PC-3 (cell line): Measurements from ENCODE around the gene ACOT11.

Experiments used
- CTCF ChIP-seq: fragments of 300-600 bp; sonication (generic); conservative IDR thresholded peaks from 2 replicates; pipeline ENCODE4 v1.5.1; 2017; ENCODE audit warnings: antibody characterized with exemption, low read depth, mild to moderate bottlenecking, low read length
- EZH2phosphoT487 ChIP-seq: fragments of 300-600 bp; sonication (generic); IDR thresholded peaks from 2 replicates; pipeline ENCODE4 v1.6.1; 2018; ENCODE audit warnings: mild to moderate bottlenecking, antibody characterized with exemption, low read length, borderline replicate concordance

DNA sequence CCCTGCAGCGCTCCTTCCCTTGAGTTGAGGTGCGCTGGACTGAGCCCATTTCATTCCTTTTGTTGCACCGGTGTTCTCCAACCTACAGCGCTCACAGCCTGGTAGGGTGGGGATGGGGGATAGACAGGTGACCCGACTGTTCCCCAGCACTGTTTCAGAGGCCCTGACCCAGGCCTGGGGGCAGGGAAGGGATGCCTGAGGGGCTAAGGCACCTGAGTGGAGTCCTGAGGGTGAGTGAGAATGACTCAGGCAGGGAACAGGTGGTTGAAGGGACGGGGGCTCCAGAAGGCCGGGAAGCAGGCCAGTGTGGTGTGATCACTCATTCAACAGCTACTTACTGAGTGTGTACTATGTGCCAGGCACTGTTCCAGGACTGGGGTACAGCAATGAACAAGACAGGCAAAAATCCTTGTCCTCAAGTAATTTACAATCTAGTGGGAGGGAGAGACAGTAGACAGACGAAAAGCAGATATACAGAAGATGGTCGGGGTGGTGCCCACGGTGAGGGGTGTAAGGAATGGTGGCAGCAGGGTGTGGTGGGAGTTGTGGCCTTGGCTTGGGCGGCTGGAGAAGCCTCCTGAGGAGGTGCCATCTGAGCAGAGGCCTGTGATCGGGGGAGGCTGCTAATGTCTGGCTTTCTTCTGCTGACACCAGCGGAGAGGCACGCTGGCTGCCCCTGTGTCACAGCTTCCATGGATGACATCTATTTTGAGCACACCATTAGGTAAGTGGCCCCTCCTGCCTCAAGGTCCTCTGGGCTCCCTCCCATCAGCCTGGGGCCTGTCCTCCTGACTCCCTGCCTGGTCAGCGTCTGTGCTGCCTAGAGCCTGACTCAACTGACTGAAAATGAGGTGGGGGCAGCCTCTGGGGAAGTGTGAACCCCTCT, 37.4 kb downstream of the ACOT11 start:
- TF ChIP-seq CTCF (no peak), EZH2phosphoT487 (no peak)
